ENCODE data around the gene TOMM22. TPM values are rescaled to one million over a fixed set of nuclear protein-coding genes. Genes with fewer than 3 reads are reported as not detected.
A peak's percentile ranks its signal among the peaks of the same experiment; 100 is the strongest.
"Not testable (repeated sequence)": the region's sequence is repeated elsewhere in the genome, so short reads cannot be mapped to it uniquely, and the experiment has no call there.

TOMM22 gene
- total RNA-seq, 1 experiment from 2014 or later = 105 TPM

DNA sequence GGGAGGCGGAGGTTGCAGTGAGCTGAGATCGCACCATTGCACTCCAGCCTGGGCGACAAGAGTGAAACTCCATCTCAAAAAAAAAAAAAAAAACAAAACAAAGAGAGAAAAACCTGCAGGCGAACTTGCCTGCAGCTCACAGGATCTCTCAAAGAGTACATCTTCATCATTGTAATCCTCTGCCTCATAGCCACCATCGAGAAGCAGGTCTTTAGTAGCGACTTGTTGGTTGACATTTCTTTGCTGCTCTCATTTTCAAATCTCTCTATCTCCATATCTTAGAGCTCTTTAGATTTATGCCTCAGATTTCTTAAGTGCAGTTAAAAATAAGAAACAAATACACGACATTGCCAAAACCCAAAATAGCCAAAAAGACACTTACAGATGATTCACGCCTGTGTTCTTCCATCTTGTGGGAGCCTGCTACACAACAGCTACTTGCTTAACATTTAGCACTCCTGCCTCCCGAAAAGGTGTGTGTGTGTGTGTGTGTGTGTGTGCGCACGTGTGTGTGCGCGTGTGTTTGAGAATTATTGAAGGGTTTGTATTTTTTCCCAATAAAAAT, 40.2 kb upstream of the TOMM22 start:
- CTCF ChIA-PET = interaction anchor here (0.6 to 0.7 kb wide), 3 partner anchors 127 to 1944 kb away, joined by 3 to 4 read pairs (median 4); no protein-coding TSS in a partner anchor
- H3K27ac Mint-ChIP-seq (ENCODE audit: unreplicated experiment) = no peak overlapping the region
- H3K9me3 Mint-ChIP-seq (ENCODE audit: low read depth, unreplicated experiment) = no peaks in the 10 kb centered on the region
- H3K4me1 Mint-ChIP-seq (ENCODE audit: low read depth, unreplicated experiment) = no peaks in the 10 kb centered on the region
- DNase-seq = no peak
- intact Hi-C loops (cut with micrococcal nuclease; ENCODE audit: unreplicated experiment) = no loop called here
- H3K4me3 Mint-ChIP-seq (ENCODE audit: low read depth, unreplicated experiment) = no peak overlapping the region
- no peaks in the 10 kb centered on the region for H3K27me3 Mint-ChIP-seq (ENCODE audit: unreplicated experiment)
- no peaks in the 10 kb centered on the region for H3K36me3 Mint-ChIP-seq (ENCODE audit: insufficient read depth, unreplicated experiment)
- no TSS peak for BruUV-seq (replicated peaks)
- TF ChIP-seq, protein P1, sequence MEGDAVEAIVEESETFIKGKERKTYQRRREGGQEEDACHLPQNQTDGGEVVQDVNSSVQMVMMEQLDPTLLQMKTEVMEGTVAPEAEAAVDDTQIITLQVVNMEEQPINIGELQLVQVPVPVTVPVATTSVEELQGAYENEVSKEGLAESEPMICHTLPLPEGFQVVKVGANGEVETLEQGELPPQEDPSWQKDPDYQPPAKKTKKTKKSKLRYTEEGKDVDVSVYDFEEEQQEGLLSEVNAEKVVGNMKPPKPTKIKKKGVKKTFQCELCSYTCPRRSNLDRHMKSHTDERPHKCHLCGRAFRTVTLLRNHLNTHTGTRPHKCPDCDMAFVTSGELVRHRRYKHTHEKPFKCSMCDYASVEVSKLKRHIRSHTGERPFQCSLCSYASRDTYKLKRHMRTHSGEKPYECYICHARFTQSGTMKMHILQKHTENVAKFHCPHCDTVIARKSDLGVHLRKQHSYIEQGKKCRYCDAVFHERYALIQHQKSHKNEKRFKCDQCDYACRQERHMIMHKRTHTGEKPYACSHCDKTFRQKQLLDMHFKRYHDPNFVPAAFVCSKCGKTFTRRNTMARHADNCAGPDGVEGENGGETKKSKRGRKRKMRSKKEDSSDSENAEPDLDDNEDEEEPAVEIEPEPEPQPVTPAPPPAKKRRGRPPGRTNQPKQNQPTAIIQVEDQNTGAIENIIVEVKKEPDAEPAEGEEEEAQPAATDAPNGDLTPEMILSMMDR (IDR thresholded peaks at IDR 0.05; ENCODE audit: unreplicated experiment) = no peak

DNA sequence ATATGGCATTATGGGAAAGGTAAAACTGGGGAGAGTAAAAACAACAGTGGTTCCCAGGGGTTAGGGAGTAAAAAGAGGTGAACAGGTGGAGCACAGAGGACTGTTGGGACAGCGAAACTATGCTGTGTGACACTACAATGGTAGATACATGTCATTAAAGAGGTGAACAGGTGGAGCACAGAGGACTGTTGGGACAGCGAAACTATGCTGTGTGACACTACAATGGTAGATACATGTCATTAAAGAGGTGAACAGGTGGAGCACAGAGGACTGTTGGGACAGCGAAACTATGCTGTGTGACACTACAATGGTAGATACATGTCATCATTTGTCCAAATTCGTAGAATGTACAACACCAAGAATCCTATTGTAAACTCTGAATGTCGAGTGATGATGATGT, 37.5 kb upstream of the TOMM22 start:
- H3K27ac Mint-ChIP-seq (ENCODE audit: unreplicated experiment); CTCF ChIA-PET; H3K36me3 Mint-ChIP-seq (ENCODE audit: insufficient read depth, unreplicated experiment); H3K27me3 Mint-ChIP-seq (ENCODE audit: unreplicated experiment); intact Hi-C loops (cut with micrococcal nuclease; ENCODE audit: unreplicated experiment); DNase-seq; H3K4me3 Mint-ChIP-seq (ENCODE audit: low read depth, unreplicated experiment); H3K4me1 Mint-ChIP-seq (ENCODE audit: low read depth, unreplicated experiment); BruUV-seq (replicated peaks); H3K9me3 Mint-ChIP-seq (ENCODE audit: low read depth, unreplicated experiment): not testable (repeated sequence)

DNA sequence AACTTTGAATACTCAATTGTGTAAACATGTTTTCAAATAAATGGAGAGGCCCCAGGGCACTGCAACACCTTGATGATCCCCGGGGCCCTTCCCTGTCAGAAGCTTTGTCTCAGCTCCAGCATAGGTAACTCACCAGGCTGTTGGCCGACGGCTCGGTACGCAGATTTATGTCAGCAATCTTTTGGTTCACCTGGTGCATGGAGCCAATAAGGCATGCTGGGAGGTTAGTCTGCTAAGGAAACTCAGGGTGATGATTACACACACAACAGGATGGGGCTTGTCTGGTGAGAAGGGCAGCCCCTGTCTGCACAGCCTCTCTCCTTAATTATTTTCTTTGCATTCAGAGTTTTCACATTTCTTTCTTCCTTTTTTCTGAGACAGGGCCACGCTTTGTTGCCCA, 36.3 kb upstream of the TOMM22 start:
- Mint-ChIP-seq H3K27ac (ENCODE audit: unreplicated experiment) (no peak overlapping the region), H3K4me1 (ENCODE audit: low read depth, unreplicated experiment) (peaks cover 12% of the 10 kb centered on the region), H3K27me3 (ENCODE audit: unreplicated experiment) (no peaks in the 10 kb centered on the region), H3K4me3 (ENCODE audit: low read depth, unreplicated experiment) (no peak overlapping the region), H3K9me3 (ENCODE audit: low read depth, unreplicated experiment) (no peaks in the 10 kb centered on the region), H3K36me3 (ENCODE audit: insufficient read depth, unreplicated experiment) (no peaks in the 10 kb centered on the region)
- TF ChIP-seq, protein P1 (IDR thresholded peaks at IDR 0.05; ENCODE audit: unreplicated experiment) = no peak
- BruUV-seq (replicated peaks) = no TSS peak
- intact Hi-C loops (cut with micrococcal nuclease; ENCODE audit: unreplicated experiment) = no loop called here
- CTCF ChIA-PET = no interaction called here
- DNase-seq = no peak

DNA sequence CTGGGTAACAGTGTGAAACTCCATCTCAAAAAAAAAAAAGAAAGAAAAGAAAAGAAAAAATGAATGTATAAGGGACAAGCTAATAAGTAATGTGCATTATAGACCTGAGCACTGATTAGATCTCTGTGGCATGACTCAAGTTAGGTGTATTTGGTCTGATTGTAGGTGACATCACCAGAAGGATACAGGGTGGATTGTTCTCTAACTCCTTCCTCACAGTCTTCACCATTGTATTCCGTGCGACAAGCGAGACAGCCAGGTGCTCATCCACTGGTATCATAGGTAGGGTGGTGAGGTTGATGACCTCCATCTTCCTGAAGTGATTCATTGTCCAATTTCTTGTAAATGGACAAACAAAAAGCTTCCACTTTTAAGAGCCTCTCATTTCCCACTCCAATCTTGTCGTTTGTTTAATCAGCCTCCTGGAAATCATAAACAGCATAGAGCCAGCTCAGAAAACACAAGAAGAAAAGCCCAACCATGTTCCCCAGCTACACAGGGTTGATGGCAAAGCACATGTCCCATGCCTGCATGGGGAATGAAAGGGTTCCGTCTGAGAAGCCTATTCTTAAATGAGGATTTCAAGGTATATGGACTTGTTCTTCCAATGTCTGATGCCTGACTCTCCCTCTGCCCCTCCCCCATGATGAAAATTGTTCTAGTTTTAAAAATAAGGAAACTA, 31.8 kb upstream of the TOMM22 start:
- peak; percentile 41 for DNase-seq
- Mint-ChIP-seq H3K27ac (ENCODE audit: unreplicated experiment) (peak overlapping the region; percentile 7), H3K4me1 (ENCODE audit: low read depth, unreplicated experiment) (peaks cover 22% of the 10 kb centered on the region), H3K27me3 (ENCODE audit: unreplicated experiment) (no peaks in the 10 kb centered on the region), H3K9me3 (ENCODE audit: low read depth, unreplicated experiment) (no peaks in the 10 kb centered on the region), H3K4me3 (ENCODE audit: low read depth, unreplicated experiment) (no peak overlapping the region), H3K36me3 (ENCODE audit: insufficient read depth, unreplicated experiment) (peaks cover 5% of the 10 kb centered on the region)
- intact Hi-C loops (cut with micrococcal nuclease; ENCODE audit: unreplicated experiment) = no loop called here
- CTCF ChIA-PET = interaction anchor here (1.0 kb wide), 1 partner anchor 29 kb away, joined by 6 read pairs; no protein-coding TSS in a partner anchor
- no TSS peak for BruUV-seq (replicated peaks)
- TF ChIP-seq, protein P1 (IDR thresholded peaks at IDR 0.05; ENCODE audit: unreplicated experiment) = no peak

DNA sequence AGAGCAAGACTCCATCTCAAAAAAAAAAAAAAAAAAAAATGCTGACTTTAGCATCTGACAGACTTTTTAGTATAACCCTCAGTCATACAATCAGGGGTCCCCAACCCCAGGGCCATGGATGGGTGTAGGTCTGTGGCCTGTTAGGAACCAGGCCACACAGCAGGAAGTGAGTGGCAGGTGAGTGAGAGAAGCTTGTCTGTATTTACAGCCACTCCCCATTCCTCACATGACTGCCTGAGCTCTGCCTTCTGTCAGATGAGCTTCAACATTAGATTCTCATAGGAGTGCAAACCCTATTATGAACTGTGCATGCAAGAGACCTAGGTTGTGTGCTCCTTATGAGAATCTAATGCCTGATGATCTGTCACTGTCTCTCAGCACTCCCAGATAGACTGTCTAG, 28.9 kb upstream of the TOMM22 start:
- Mint-ChIP-seq H3K27ac (ENCODE audit: unreplicated experiment) (no peak overlapping the region), H3K36me3 (ENCODE audit: insufficient read depth, unreplicated experiment) (peaks cover 28% of the 10 kb centered on the region), H3K27me3 (ENCODE audit: unreplicated experiment) (no peaks in the 10 kb centered on the region), H3K4me1 (ENCODE audit: low read depth, unreplicated experiment) (peaks cover 22% of the 10 kb centered on the region), H3K4me3 (ENCODE audit: low read depth, unreplicated experiment) (no peak overlapping the region), H3K9me3 (ENCODE audit: low read depth, unreplicated experiment) (no peaks in the 10 kb centered on the region)
- no TSS peak for BruUV-seq (replicated peaks)
- DNase-seq = peak; percentile 20
- TF ChIP-seq, protein P1 (IDR thresholded peaks at IDR 0.05; ENCODE audit: unreplicated experiment) = no peak
- CTCF ChIA-PET = interaction anchor here (0.7 kb wide), 5 partner anchors 65 to 712 kb away, joined by 3 to 8 read pairs (median 5); no protein-coding TSS in a partner anchor
- intact Hi-C loops (cut with micrococcal nuclease; ENCODE audit: unreplicated experiment) = no loop called here

All from Calu3 (cell line).